Muscle layer of duodenum (tissue), 2 donors: ENCODE data around the gene AHI1.
A peak's percentile ranks its signal among the peaks of the same experiment; 100 is the strongest.

Source experiments
- H3K27ac ChIP-seq: one replicate; pipeline ENCODE4 v1.7.0; 2013; ENCODE audit warnings: mild to moderate bottlenecking, low read length
- H3K27me3 ChIP-seq: one replicate; pipeline ENCODE4 v1.7.0; 2013; ENCODE audit warnings: low read depth, mild to moderate bottlenecking, control low read depth, low read length
- H3K36me3 ChIP-seq, 2 donors: one replicate each; pipeline ENCODE4 v1.7.0; 2013; ENCODE audit warnings: low read length in 2 of 2, control low read depth in 1 of 2, mild to moderate bottlenecking in 1 of 2; ENCODE audit not compliant: insufficient read depth in 2 of 2, control insufficient read depth in 1 of 2
- H3K4me1 ChIP-seq, 2 donors: one replicate each; pipeline ENCODE4 v1.7.0; 2013; ENCODE audit warnings: low read length in 2 of 2, mild to moderate bottlenecking in 2 of 2, control low read depth in 1 of 2, moderate library complexity in 1 of 2; ENCODE audit not compliant: insufficient read depth in 2 of 2, control insufficient read depth in 1 of 2
- H3K4me3 ChIP-seq, 2 donors: one replicate each; pipeline ENCODE4 v1.7.0; 2013; ENCODE audit warnings: low read length in 2 of 2, low read depth in 1 of 2, mild to moderate bottlenecking in 1 of 2
- H3K9me3 ChIP-seq, 2 donors: one replicate each; pipeline ENCODE4 v1.7.0; 2013; ENCODE audit warnings: low read length in 2 of 2, control low read depth in 1 of 2, mild to moderate bottlenecking in 1 of 2; ENCODE audit not compliant: control insufficient read depth in 1 of 2
- donor health status: healthy.

The AHI1 gene

DNA sequence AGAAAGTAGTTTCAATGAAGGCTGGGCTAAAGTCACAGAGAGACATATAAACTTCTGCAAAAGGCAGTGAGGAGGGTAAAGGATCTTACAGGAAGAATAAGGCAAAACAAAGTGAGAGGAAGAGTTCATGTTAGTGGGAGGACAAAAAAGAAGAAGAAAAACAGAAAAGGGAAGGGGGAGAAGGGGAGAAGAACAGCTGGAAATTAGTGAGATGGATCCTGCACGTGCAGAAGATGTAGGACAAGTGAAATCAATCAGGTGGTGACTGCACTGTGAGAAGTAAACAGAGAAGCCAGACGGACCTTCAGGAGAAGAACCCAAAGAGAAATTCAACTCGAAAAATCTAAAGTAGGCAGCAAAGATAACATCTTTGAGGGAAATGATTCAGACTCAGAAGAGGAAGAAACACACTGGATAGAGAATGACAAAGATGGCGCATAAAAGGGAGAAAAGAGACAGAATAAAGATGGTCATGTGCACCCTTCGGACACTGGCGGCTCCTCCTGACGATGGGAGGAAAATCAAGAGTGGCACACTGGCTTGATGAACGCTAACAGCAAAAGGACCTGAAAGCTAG, 210.5 kb downstream of the AHI1 start:
- H3K4me3 ChIP-seq: no peak overlapping the region
- peaks cover 0 to 8% of the 10 kb centered on the region in 2 donors for H3K36me3 ChIP-seq
- no peaks in the 10 kb centered on the region for H3K4me1 ChIP-seq
- no peak overlapping the region for H3K27ac ChIP-seq
- H3K9me3 ChIP-seq: no peaks in the 10 kb centered on the region
- H3K27me3 ChIP-seq: no peaks in the 10 kb centered on the region

DNA sequence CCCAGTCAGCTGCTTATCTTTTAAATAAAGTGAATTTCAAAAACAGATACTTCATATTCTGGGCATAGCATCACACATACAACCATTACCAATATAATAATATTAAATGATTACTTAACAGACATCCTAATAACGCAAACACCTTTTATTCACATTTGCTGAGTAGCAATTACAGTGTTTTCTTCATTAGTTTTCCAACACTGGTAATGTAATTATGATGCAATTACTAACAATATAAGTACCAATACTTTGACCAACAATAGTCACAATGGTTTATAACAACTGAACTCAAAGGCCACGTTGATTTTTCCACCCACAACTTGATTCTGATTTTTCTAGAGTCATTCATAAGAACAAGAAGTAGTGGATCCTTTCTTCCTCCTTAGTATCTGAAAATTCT, 212.4 kb downstream of the AHI1 start:
- no peak overlapping the region for H3K27ac ChIP-seq
- H3K27me3 ChIP-seq: no peaks in the 10 kb centered on the region
- peaks cover 0 to 6% of the 10 kb centered on the region in 2 donors for H3K36me3 ChIP-seq
- H3K4me3 ChIP-seq: no peak overlapping the region
- H3K9me3 ChIP-seq: no peaks in the 10 kb centered on the region
- no peaks in the 10 kb centered on the region for H3K4me1 ChIP-seq

DNA sequence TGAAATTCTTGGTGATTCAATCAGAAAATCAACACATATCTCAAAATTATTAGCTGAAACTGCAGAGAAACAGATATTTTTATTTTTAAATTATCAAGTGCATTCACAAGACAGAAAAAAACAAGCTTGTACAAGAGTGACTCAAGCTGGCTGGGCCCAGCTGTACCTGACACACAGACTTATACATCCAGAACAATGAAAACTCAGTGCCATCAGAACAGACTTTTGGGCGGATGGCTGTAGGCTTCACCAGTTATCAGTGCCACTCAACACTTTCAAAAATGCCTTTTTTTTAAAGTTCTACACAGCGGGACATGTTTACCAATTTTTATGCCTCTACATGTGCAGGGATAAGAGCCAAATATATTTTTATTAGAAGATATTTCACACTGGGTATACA, 213.6 kb downstream of the AHI1 start:
- Histone ChIP-seq H3K27me3 (no peaks in the 10 kb centered on the region), H3K4me1 (no peaks in the 10 kb centered on the region), H3K27ac (no peak overlapping the region), H3K36me3 (no peaks in the 10 kb centered on the region), H3K4me3 (no peak overlapping the region), H3K9me3 (no peaks in the 10 kb centered on the region)

DNA sequence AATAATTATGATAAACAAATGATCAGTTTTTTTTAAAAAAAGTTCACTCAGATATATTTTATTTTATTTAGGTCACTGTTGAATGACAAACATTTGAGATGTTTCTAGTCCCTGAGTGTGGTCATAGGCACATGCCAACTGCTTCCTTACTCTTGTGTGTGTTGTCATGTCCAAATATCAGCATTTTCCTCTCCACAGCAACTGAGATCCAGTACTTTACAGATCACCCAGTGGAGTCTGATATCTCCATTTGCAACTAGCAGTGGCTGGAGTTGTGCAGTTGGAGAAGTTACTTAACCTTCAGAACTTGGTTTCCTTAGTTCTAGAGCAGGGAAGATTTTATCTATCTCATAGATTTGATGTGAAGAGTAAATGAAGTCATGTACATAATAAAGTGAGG, 215.1 kb downstream of the AHI1 start:
- H3K4me1 ChIP-seq: no peaks in the 10 kb centered on the region
- no peak overlapping the region for H3K27ac ChIP-seq
- H3K27me3 ChIP-seq: no peaks in the 10 kb centered on the region
- no peaks in the 10 kb centered on the region for H3K9me3 ChIP-seq
- H3K36me3 ChIP-seq: no peaks in the 10 kb centered on the region
- H3K4me3 ChIP-seq: no peak overlapping the region

DNA sequence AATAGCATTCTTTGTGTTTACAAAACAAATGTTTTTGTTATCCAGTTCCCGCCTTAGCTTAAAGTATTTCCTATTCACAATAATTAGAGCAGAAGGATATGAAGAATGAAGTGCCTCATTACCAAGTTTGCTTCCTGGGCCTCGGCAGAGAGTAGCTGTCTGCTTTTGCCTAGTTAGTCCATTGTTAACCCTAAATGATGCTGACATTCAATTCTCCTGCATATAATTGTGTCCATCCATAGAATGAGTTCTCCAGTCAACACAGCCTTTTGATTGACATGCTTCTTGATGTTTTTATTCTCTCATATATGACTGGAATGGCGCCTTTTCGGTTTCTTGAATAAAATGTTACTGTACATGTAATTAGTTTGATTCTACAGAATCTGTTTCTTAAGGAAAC, 215.6 kb downstream of the AHI1 start:
- Histone ChIP-seq H3K4me1 (no peaks in the 10 kb centered on the region), H3K27ac (no peak overlapping the region), H3K36me3 (no peaks in the 10 kb centered on the region), H3K9me3 (no peaks in the 10 kb centered on the region), H3K4me3 (no peak overlapping the region), H3K27me3 (no peaks in the 10 kb centered on the region)

DNA sequence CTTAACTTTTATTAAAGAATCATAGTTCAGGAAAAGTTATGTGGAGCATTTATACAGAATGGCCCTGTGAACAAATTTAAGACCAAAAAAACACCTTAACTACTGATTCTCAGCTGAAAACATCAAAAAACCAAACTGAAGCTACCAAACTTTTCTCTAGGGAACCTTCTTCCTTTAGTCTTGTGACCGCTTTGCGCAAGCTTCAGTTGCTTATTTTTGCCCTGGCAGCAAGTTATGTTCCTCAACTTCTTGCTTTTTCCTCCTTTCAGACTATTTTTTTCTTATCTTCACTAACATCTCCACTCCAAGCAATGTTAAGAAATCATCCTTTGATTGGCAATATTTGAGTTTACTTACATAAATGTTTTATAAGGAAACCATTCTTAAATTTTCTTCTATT, 216.3 kb downstream of the AHI1 start:
- H3K4me3 ChIP-seq: no peak overlapping the region

DNA sequence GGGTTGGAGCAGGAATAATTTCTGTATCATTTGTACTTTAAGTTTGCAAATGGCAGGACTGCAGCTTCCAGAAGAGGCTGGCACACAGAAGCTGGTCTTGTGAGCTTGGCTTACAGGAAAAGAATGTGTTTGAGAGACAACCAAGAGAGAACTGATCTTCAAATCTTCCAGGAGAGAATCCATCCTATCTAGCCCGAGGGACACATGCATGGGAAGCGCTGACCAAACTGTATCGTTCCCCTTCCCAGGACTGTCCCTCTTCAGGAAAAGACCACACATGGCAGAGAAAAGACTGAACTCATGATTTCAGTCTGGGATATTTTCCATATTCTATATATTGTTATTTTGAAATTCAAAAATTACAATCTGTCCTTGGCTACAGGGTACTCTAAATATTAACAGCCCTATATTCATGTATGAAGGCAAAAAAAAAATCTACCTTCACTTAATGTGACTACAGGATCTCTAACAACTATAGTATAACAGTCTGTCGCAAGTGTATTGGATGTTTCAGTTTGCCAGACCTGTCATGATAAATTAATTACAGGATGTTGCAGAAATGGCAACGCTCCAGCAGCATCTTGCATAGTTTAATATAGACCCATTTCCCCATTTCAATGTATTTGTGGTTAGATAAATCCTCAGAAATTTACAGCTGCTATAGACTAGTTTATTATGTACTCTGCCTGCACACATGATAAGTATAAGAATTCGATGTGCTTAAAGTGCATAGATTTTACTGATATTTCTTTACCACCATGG, 217.0 kb downstream of the AHI1 start:
- Histone ChIP-seq H3K27me3 (no peaks in the 10 kb centered on the region), H3K4me1 (no peaks in the 10 kb centered on the region), H3K9me3 (no peaks in the 10 kb centered on the region), H3K36me3 (no peaks in the 10 kb centered on the region), H3K27ac (no peak overlapping the region), H3K4me3 (no peak overlapping the region)

More for the DNA sequence above, 216.3 kb downstream of the AHI1 start:
- Histone ChIP-seq H3K27ac (no peak overlapping the region), H3K4me1 (no peaks in the 10 kb centered on the region), H3K36me3 (no peaks in the 10 kb centered on the region), H3K9me3 (no peaks in the 10 kb centered on the region), H3K27me3 (no peaks in the 10 kb centered on the region)

DNA sequence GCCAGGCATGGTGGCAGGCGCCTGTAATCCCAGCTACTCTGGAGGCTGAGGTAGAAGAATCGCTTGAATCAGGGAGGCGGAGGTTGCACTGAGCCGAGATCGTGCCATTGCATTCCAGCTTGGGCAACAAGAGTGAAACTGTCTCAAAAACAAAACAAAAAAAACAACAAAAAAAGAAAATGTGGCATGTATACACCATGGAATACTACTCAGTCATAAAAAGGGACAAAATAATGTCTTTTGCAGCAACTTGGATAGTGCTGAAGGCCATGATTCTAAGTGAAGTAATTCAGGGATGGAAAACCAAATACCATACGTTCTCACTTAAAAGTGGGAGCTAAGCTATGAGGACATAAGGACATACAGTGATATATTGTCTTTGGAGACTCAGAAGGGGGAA, 220.1 kb downstream of the AHI1 start:
- H3K9me3 ChIP-seq: no peaks in the 10 kb centered on the region
- H3K27ac ChIP-seq: no peak overlapping the region
- H3K4me1 ChIP-seq: no peaks in the 10 kb centered on the region
- no peaks in the 10 kb centered on the region for H3K27me3 ChIP-seq
- H3K36me3 ChIP-seq: no peaks in the 10 kb centered on the region
- no peak overlapping the region for H3K4me3 ChIP-seq

DNA sequence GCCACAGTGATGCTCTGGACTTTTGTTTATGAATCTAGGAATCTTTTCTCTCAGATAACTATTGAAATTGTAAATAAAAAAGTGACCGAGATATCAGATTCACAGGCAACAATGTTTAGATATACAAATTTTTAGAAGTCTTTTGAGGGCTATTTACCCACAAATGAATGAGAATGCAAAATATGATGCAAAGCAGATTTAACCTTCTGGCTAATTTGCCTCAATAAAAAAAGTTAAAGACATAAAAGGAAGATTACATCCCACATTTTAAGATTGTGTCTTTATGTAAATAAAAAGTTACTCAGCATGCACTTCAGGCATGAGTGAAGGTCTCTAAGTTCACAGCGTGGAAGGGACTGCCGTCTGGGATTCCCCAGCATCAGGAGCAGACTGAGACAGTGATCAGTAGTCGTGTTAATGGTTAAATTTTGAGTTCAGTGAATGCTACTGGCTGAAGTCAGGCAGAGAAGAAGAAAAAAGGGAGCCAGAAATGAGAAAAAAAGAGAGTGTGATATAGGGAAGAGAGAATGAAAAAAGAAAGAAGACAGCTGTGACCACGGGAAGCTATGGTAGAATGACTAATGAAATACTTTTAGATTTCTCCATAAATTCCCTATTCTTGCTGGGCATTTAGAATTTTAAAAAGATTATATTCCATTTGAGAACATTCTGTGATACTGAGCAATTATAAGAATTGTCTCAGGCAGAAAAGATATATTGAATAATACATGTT, 222.8 kb downstream of the AHI1 start:
- no peaks in the 10 kb centered on the region for H3K9me3 ChIP-seq
- H3K4me3 ChIP-seq: no peak overlapping the region
- H3K27me3 ChIP-seq: no peaks in the 10 kb centered on the region
- H3K36me3 ChIP-seq: no peaks in the 10 kb centered on the region
- H3K27ac ChIP-seq: no peak overlapping the region
- no peaks in the 10 kb centered on the region for H3K4me1 ChIP-seq

DNA sequence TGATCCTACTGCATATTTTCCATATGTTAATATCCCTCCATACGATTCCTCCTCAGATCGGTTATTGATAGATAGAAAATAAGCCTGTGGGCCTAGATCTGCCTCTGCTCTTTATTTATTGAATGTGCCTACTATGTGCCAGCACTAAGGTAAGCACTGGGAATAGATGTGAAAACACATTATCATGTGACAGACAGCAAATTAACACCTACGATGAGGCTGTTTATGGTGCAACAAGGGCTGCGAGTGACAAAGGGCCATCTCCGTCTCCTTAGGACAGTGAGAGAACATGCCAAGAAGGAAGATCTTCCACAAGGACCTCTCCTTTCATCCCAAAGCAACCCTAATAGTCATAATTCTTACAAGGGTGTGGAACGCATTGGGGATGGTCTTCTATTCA, 225.9 kb downstream of the AHI1 start:
- Histone ChIP-seq H3K36me3 (no peaks in the 10 kb centered on the region), H3K27me3 (no peaks in the 10 kb centered on the region), H3K4me1 (no peaks in the 10 kb centered on the region), H3K4me3 (no peak overlapping the region), H3K9me3 (no peaks in the 10 kb centered on the region), H3K27ac (peak overlapping the region; percentile 61)

DNA sequence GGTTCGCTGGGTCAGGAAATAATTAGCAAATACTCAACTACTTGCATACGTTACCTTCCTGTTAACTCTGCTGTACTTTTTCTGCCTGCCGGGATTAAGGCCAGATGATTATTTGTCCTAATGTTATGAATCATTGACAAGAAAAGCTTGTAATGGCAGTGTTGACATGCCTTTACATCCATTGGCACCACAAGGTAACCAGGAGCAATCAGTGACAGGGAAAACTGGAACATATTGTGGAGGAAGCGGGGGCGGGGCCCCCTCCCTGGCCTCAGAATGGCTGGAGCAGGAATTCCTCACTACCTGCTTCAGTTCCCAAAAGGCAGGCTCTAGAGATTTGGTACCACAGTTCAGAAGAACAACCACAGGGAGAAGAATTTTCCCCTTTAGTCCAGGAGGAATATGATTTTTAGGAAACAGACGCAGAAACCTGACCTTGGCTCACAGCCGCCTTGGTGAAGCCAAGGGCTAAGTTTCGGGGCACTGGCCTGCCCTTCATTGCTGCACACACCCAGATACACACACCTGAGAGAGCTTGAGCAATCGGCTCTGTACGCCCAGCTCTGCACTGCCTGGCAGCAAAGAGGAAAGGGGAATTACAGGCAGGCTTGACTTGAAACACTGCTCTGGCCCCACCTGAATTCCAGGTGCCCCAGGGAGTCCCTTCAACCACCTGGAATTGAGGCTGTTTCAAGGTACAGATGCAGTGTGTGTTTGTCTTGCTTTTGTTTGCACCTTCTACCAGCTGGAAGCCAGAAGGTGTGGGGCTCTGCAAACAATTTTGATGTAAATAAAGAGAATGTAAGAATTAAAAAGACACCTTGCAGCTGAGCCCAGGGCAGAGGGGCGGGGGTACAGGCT, 226.6 kb downstream of the AHI1 start:
- Histone ChIP-seq H3K27me3 (no peaks in the 10 kb centered on the region), H3K4me3 (no peak overlapping the region), H3K4me1 (no peaks in the 10 kb centered on the region), H3K9me3 (no peaks in the 10 kb centered on the region), H3K27ac (peak overlapping the region; percentile 61), H3K36me3 (no peaks in the 10 kb centered on the region)
